GM12892 (cell line): Measurements from ENCODE around the gene GPAT3.

Experiments used
- POLR2A ChIP-seq: IDR thresholded peaks from 2 replicates; pipeline ENCODE4 v1.6.1; 2011; ENCODE audit warnings: low read depth, low read length, control low read depth
- POLR2AphosphoS5 ChIP-seq: IDR thresholded peaks from 2 replicates; pipeline ENCODE4 v1.6.1; 2011; ENCODE audit warnings: low read depth, low read length, control low read depth

GRCh38 chr4:83510442-83510841 lies 25.5 kb upstream of the GPAT3 start:
- no peak for TF ChIP-seq POLR2AphosphoS5
- TF ChIP-seq POLR2A: no peak
